Ecto neural progenitor cell (in vitro differentiated cells): ENCODE measurements around the gene ACSF2.
"Not testable (repeated sequence)": the region's sequence is repeated elsewhere in the genome, so short reads cannot be mapped to it uniquely, and the experiment has no call there.

ENCODE experiments used
- DNase-seq: peaks from one replicate; pipeline ENCODE4 v3.0.0-alpha.2; 2018; ENCODE audit warnings: low spot score

ACSF2 gene

GRCh38 chr17:50425682-50426471 lies at the start of gene ACSF2:
Gene ACSF2 (plus strand): TSS chr17:50426218. CDS start chr17:50426262, 44 bp downstream.
- peak; percentile 84 for DNase-seq

GRCh38 chr17:50379351-50380132 lies 46.5 kb upstream of the ACSF2 start:
- DNase-seq = no peak

GRCh38 chr17:50380369-50381259 lies 45.4 kb upstream of the ACSF2 start:
- DNase-seq = no peak

- DNase-seq = no peak
Measured at GRCh38 chr17:50381260-50381815, 44.7 kb upstream of the ACSF2 start.

- DNase-seq = no peak
Measured at GRCh38 chr17:50381920-50382319, 44.1 kb upstream of the ACSF2 start.

GRCh38 chr17:50382931-50383330 lies 43.1 kb upstream of the ACSF2 start:
- no peak for DNase-seq

GRCh38 chr17:50386510-50386909 lies 39.5 kb upstream of the ACSF2 start:
- no peak for DNase-seq

- no peak for DNase-seq
Measured at GRCh38 chr17:50388728-50389127, 37.3 kb upstream of the ACSF2 start.

GRCh38 chr17:50389534-50389933 lies 36.5 kb upstream of the ACSF2 start:
- DNase-seq = no peak

- DNase-seq = no peak
Measured at GRCh38 chr17:50392621-50393020, 33.4 kb upstream of the ACSF2 start.

GRCh38 chr17:50393700-50394099 lies 32.3 kb upstream of the ACSF2 start:
- no peak for DNase-seq

- no peak for DNase-seq
Measured at GRCh38 chr17:50394711-50395110, 31.3 kb upstream of the ACSF2 start.

- no peak for DNase-seq
Measured at GRCh38 chr17:50396261-50397110, 29.5 kb upstream of the ACSF2 start.

GRCh38 chr17:50397111-50397918 lies 28.7 kb upstream of the ACSF2 start, which contains the start of gene LRRC59:
Gene LRRC59 (minus strand): TSS chr17:50397523. CDS start chr17:50397317, 206 bp downstream.
- peak; percentile 98 for DNase-seq

GRCh38 chr17:50397919-50398285 lies 28.1 kb upstream of the ACSF2 start:
- no peak for DNase-seq

GRCh38 chr17:50398672-50399071 lies 27.3 kb upstream of the ACSF2 start:
- DNase-seq = not testable (repeated sequence)

GRCh38 chr17:50399591-50399990 lies 26.4 kb upstream of the ACSF2 start:
- not testable (repeated sequence) for DNase-seq

- DNase-seq = not testable (repeated sequence)
Measured at GRCh38 chr17:50405351-50405750, 20.7 kb upstream of the ACSF2 start.

- no peak for DNase-seq
Measured at GRCh38 chr17:50406578-50406977, 19.4 kb upstream of the ACSF2 start.

GRCh38 chr17:50407921-50408320 lies 18.1 kb upstream of the ACSF2 start:
- DNase-seq = no peak
